NCI-H187 treated with DMSO at 0.1 percent for 48 hours (cell line): Measurements from ENCODE around the gene EPHA8.

Experiments
- DNase-seq: peaks from one replicate; lab custom pipeline; 2025; lab: John Stamatoyannopoulos, UW

The EPHA8 gene

DNA sequence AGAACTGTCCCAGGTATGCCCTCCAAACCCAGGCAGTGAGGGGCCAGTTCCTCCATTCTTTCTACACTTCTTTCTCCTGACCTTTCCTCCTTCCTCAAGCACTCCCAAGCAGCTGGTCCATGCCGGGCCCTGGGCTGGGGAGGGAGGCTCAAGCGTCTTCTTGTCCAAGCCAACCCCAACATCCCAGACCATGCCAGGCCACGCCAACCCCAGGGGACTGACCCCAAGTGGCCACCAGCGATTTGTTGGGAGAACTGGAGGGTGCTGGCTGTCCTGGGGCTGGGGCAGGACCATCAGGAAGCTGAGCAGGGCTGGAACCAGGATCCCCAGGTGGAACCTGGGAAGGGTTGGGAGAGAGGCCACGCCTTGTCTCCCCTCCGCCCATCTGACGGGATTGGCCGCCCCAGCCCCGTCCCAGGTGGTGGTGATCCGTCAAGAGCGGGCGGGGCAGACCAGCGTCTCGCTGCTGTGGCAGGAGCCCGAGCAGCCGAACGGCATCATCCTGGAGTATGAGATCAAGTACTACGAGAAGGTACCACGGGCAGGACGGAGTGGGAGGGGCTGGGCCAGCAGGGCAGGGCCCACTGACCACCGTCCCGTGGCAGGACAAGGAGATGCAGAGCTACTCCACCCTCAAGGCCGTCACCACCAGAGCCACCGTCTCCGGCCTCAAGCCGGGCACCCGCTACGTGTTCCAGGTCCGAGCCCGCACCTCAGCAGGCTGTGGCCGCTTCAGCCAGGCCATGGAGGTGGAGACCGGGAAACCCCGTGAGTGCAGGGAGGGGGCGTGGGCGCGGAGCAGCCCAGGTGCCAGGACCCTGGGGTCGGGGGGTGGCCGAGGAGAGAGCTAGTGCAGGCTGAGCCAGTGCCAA lies 29.9 kb downstream of the EPHA8 start:
- DNase-seq = peak; percentile 34

- no peak for DNase-seq
Observed at GRCh38 chr1:22594396-22594795, 31.1 kb downstream of the EPHA8 start.

DNA sequence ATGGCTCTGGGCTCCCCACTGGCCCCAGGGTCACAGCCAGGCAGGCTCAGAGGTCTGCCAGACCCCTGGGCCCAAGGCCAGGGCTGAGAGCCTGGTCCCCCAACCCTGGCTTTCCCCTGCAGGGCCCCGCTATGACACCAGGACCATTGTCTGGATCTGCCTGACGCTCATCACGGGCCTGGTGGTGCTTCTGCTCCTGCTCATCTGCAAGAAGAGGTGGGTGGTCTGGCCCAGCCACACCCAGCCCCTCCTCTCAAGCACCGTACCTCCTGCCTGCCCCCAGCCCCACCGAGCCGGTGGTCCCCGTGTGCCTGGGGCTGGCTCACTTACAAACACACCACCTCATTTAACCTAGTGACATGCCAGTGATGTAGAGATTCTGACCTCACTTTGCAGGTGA lies 31.8 kb downstream of the EPHA8 start:
- DNase-seq = no peak

- DNase-seq = no peak
Observed at GRCh38 chr1:22597301-22597965, 34.1 kb downstream of the EPHA8 start.

DNA sequence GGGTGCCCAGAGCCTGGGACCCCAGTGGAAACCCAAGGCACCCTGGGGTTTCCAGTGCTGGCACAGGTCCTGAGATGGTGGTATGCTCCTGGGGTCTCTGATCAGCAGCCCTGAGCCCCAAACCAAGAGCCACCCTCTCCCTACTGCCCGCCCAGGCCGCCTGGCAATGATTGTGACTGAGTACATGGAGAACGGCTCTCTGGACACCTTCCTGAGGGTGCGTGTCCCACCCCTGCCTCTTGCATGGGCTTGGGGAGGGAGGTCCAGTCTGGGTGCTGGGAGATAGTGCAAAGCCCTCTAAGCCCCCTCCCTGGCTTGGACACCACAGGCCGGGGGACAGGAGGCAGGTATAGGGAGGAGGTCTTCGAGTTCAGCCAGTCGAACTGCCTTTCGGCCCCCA lies 34.7 kb downstream of the EPHA8 start:
- no peak for DNase-seq

GRCh38 chr1:22598736-22599135 lies 35.4 kb downstream of the EPHA8 start:
- no peak for DNase-seq

GRCh38 chr1:22600071-22600816 lies 37.0 kb downstream of the EPHA8 start:
- DNase-seq = no peak

GRCh38 chr1:22600817-22601605 lies 37.7 kb downstream of the EPHA8 start:
- no peak for DNase-seq

DNA sequence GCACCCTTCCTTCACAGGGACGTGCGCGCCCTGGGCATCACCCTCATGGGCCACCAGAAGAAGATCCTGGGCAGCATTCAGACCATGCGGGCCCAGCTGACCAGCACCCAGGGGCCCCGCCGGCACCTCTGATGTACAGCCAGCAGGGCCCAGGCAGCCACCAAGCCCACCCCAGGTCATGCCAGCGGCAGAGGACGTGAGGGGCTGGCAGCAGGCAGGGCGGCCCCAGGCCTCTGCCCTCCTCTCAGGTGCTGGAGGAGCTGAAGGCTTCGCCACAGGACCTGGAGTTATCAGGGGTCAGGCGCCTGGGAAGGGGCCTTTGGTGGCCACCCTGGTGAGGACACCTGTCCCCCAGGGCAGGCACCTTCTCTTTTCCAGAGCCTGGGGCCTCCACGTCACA lies 38.3 kb downstream of the EPHA8 start:
- DNase-seq = no peak

DNA sequence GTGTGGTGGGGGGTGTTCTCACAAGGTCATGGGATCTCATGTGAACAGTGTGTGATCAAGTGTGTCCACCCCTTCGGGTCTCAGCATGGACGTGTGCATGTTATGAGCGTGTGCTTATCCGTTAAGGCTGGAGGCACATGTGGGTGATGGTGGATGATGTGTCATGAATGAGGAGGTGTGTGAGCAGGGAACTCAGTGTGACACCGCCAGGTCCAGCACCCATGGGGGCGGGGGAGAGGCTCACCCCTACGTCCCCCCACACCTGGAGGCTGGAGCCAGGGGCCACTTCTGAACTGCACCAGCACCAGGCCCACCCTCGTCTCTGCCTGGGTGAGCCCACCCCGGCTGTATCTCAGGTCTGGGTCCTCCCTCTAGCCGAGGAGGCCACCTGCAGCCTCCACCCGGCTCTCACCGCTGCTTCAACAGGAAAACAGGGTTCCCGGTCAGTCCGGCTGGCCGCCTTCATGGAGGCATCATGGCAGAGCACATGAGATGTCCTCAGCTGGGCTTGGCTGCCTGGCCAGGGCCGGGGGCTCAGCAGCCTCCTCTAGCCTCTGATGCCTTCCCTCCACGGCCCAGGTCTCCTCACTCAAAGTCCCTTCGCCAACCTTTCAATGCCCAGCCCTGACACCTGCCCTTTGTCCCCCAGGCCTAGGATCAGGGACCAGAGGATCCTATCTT lies 38.9 kb downstream of the EPHA8 start:
- no peak for DNase-seq

GRCh38 chr1:22606161-22606560 lies 42.9 kb downstream of the EPHA8 start:
- no peak for DNase-seq

DNA sequence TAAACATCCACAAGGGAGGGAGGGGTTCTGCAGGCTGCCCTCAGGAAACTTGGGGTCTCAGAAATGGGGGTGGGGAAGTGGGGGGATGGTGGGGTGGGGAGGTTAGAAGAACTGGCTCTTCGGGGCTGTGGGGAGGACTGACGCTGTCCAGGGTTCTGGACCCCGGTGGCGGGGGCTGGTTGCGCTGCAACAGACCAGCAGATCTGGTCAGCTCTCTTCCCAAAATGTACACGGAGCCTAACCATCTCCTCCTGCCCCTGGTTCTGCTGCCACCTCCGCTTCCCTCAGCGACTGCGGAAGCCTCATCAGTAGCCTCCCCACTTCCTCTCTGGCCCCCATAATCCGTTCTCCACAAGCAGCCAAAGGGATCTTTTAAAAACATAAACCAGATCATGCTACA lies 43.9 kb downstream of the EPHA8 start:
- DNase-seq = no peak

DNA sequence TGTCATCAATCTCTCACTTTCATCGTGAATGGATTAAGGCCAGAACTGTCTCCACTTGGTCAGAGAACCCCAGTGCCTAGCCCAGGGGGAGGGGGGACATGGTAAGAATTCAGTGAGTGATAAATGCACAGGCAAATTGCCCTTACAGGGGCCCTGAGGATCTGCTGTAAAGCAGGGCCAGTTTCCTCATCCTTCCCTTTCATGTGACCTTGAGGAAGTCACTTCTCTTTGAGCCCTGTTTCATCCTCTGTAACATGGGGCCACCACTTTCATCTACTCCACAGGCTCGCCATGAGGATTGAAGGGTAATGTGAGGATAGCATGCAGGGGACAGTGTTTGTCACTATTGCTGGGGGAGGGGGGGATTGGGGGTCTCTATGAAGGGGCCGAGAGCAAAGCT lies 45.1 kb downstream of the EPHA8 start:
- DNase-seq = no peak

- DNase-seq = no peak
Observed at GRCh38 chr1:22609291-22609690, 46.0 kb downstream of the EPHA8 start.

DNA sequence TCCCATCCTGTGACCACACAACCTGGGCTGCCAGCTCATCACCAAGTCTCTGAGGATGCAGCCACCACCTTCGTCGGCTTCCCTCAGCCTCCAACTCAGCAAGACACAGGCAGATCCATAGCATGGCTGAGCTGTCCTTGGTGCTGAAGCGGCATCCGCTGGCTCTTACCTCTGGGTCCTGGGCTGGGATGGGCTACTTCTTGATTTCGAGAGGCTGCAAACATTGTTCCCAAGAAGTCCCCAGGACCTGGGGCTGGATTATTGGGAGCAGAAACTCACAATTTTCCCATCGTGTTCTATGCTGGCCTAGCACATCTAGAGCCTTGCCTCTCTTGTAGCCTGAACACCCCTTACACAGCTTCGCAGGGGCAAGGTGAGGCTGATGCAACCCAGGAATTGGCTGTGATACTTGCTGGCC lies 48.2 kb downstream of the EPHA8 start:
- DNase-seq = no peak

DNA sequence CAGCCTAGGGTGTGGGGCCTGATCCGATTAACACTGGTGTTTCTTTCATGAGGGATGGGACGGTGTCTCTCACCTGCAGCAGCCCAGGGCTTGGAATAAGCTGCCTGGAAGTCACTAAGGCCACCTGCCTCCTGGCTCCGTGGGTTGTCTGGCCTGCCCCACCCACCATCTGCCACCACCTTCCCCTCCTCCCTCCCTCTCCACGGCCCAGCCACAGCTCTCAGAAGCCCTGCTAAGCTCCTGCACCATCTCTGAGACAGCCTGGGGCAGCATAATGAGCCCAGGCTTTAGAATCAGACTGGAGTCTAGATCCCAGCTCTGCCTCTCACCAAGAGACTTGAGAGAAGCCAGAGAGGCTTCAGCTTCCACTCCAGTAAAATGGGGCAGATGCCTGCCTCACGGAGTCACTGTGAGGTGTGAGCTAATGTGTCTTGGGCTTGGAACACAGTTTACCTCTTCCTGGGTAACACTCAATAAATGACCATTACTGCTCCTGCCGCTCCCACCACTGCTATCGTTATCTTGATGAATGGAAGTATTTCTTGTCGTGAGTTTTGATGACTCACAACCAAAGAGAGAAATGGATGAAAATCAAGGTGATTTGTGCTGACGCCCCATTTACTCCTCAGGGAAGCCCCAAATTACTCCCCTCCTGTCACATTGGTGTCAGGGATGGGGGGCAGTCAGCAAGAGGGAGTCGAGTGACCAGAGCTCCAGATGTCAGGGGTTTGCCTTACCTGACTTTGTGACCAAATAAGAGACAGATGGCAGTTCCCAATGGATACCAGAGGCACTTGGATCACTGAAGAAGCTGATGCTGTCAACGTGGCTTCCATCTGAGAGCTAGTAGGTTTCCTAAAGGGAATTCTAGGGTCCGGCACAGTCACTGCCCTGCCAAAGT lies 49.6 kb downstream of the EPHA8 start:
- peak; percentile 62 for DNase-seq

DNA sequence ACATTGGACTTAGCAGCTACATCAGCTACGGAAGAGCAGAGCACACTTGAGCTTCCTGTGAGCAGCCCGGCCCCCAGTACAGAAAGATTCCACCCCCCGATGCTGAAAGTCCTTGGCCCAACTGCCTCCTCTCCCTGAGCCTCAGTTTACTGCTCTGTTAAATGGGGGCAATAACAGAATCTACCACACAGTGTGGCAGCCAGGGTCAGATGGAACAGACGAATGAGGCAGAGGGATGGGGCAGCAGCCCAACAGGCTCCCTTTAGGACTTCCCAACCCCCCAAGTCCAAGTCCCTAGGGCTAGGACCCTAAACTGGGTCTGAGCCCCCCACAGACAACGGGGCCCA lies 50.3 kb downstream of the EPHA8 start:
- DNase-seq = no peak

DNA sequence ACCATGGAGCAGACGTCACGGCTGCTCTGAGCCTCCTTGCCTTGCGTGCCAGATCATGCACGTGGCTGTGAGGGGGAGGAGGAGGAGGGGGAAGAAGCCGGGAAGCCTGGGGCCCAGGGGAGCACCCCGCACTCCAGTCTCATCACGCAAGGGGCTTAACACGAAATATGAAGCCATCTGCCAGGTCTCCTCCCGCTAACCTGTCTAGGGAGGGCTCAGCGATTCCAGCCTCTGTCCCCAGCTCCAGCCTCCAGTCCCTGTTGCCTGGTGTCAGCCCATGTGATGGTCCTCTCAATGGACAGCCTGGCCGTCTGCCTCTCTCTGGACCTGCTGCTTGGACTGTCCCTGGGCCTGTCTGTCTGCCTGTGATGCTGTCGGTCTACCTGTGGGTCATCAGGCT lies 50.7 kb downstream of the EPHA8 start:
- no peak for DNase-seq

- no peak for DNase-seq
Observed at GRCh38 chr1:22615886-22616285, 52.6 kb downstream of the EPHA8 start.

DNA sequence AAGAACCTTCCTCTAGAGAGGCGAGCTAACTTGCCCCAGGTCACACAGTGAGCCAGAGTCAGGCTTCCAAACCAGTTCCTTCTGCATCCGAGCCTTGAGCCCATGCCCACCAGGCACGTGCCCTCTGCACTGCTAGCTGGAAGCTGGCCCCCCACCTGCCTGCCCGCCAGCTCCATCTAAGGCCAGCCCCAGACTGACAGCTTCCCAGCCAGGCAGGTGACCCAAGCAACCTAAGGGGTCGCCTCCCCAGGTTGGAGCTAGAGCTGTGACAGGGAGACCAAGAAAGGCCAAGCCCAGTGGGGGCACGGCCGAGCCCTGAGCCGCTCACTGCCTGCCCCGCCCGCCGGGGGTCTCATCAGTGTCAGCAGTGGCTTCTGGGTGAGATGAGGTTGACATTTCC lies 53.3 kb downstream of the EPHA8 start:
- DNase-seq = no peak

- DNase-seq = no peak
Observed at GRCh38 chr1:22618056-22618455, 54.8 kb downstream of the EPHA8 start.
